HG03565 (cell line): ENCODE measurements around the gene PIGC.

Experiments used
- ATAC-seq: cut with Tn5 transposase; IDR thresholded peaks from one replicate; pipeline ENCODE4 v1.9.1; 2021; ENCODE audit warnings: mild to moderate bottlenecking, moderate library complexity; ENCODE audit not compliant: unreplicated experiment

PIGC gene

GRCh38 chr1:172431721-172432192 is 12.1 kb downstream of the PIGC start:
- no peak for ATAC-seq

- no peak for ATAC-seq
Observed at GRCh38 chr1:172431204-172431603, 12.7 kb downstream of the PIGC start.

GRCh38 chr1:172430128-172430454 is 13.8 kb downstream of the PIGC start:
- ATAC-seq: no peak

GRCh38 chr1:172429331-172430127 is 14.3 kb downstream of the PIGC start:
- ATAC-seq: no peak

GRCh38 chr1:172427191-172427590 is 16.7 kb downstream of the PIGC start:
- no peak for ATAC-seq

- no peak for ATAC-seq
Observed at GRCh38 chr1:172425339-172425738, 18.5 kb downstream of the PIGC start.

GRCh38 chr1:172423336-172423735 is 20.5 kb downstream of the PIGC start:
- ATAC-seq: no peak

- no peak for ATAC-seq
Observed at GRCh38 chr1:172421974-172422604, 21.8 kb downstream of the PIGC start.

- no peak for ATAC-seq
Observed at GRCh38 chr1:172420385-172420784, 23.5 kb downstream of the PIGC start, which contains the start of gene C1orf105. Gene C1orf105, plus strand, starts transcription at chr1:172420685. Its CDS starts 201 bp downstream, at chr1:172420886.

- no peak for ATAC-seq
Observed at GRCh38 chr1:172417557-172417956, 26.3 kb downstream of the PIGC start.

GRCh38 chr1:172416496-172417035 is 27.3 kb downstream of the PIGC start:
- ATAC-seq: no peak

- ATAC-seq: no peak
Observed at GRCh38 chr1:172414331-172414730, 29.5 kb downstream of the PIGC start.

- no peak for ATAC-seq
Observed at GRCh38 chr1:172411791-172412338, 32.0 kb downstream of the PIGC start.

- ATAC-seq: no peak
Observed at GRCh38 chr1:172410027-172410426, 33.8 kb downstream of the PIGC start.

- ATAC-seq: no peak
Observed at GRCh38 chr1:172408958-172409357, 34.9 kb downstream of the PIGC start.

- ATAC-seq: no peak
Observed at GRCh38 chr1:172406968-172407367, 36.9 kb downstream of the PIGC start.

GRCh38 chr1:172405912-172406311 is 38.0 kb downstream of the PIGC start:
- ATAC-seq: no peak

GRCh38 chr1:172404121-172404520 is 39.7 kb downstream of the PIGC start:
- no peak for ATAC-seq

- ATAC-seq: no peak
Observed at GRCh38 chr1:172402878-172403569, 40.8 kb downstream of the PIGC start.

GRCh38 chr1:172401892-172402291 is 42.0 kb downstream of the PIGC start:
- no peak for ATAC-seq

GRCh38 chr1:172401477-172401876 is 42.4 kb downstream of the PIGC start:
- ATAC-seq: no peak
